Endothelial cell of umbilical vein (primary cell): ENCODE measurements around the gene DPF3. TPM values are rescaled to one million over a fixed set of nuclear protein-coding genes. Genes with fewer than 3 reads are reported as not detected.
A peak's percentile ranks its signal among the peaks of the same experiment; 100 is the strongest.

Experiments
- BruUV-seq: library from RNA; stranded (reverse); fragments of 400-500 nt; replicated peaks from 2 replicates; lab custom pipeline; 2021; lab: Mats Ljungman, UMichigan
- CTCF ChIA-PET: fragments of 300-600, 350-600 bp; sonication (Branson Sonifier 250); formaldehyde crosslinking; loops from one replicate; lab custom pipeline; 2021; ENCODE audit warnings: antibody characterized with exemption, inconsistent platforms; lab: Charles Lee
- POLR2A ChIA-PET: fragments of 300-600, 350-600 bp; sonication (Branson Sonifier 250); formaldehyde crosslinking; loops from one replicate; lab custom pipeline; 2021; ENCODE audit warnings: antibody characterized with exemption, inconsistent platforms; lab: Charles Lee
- DNase-seq: peaks from one replicate; pipeline ENCODE4 v3.0.0-alpha.2; 2011; ENCODE audit warnings: low read depth, low spot score
- FAIRE-seq: peaks from 2 replicates; lab custom pipeline; 2011; peaks lifted over from hg19 to GRCh38; lab: Jason Lieb, UNC
- H2AFZ ChIP-seq: 2 replicates; pipeline ENCODE4 v1.6.0; 2012; ENCODE audit warnings: low read depth, low read length, control low read depth, inconsistent platforms
- H3K27ac ChIP-seq: 2 replicates; pipeline ENCODE4 v1.5.1; 2011; ENCODE audit warnings: low read depth, mild to moderate bottlenecking, control low read depth, low read length, moderate library complexity; ENCODE audit not compliant: insufficient read depth
- H3K27me3 ChIP-seq, 2 experiments: 2 replicates each; pipeline versions ENCODE4 v1.6.0 to v1.6.1; 2011; ENCODE audit warnings: low read length in 2 of 2, mixed read lengths in 1 of 2; ENCODE audit not compliant: control insufficient read depth in 2 of 2, insufficient read depth in 2 of 2
- H3K36me3 ChIP-seq, 2 experiments: 2 replicates in 1 of 2; 3 replicates in 1 of 2; pipeline ENCODE4 v1.5.1; 2011; ENCODE audit warnings: low read length in 2 of 2, mild to moderate bottlenecking in 1 of 2, moderate library complexity in 1 of 2; ENCODE audit not compliant: control insufficient read depth in 2 of 2, insufficient read depth in 2 of 2; ENCODE audit errors: extremely low read depth in 1 of 2
- H3K4me1 ChIP-seq: 3 replicates; pipeline ENCODE4 v1.5.1; 2011; ENCODE audit warnings: mild to moderate bottlenecking, low read length; ENCODE audit not compliant: control insufficient read depth, insufficient read depth; ENCODE audit errors: extremely low read depth
- H3K4me2 ChIP-seq: 2 replicates; pipeline ENCODE4 v1.6.1; 2011; ENCODE audit warnings: low read length, control low read depth, mixed read lengths; ENCODE audit not compliant: insufficient read depth
- H3K4me3 ChIP-seq, 3 experiments: fragments of 200-600 bp in 1 of 3; sonication (generic), shearing (Covaris generic) in 1 of 3; replicated peaks in 1 of 3; 2 replicates each; pipeline ENCODE4 v1.5.1; 2011 to 2016; ENCODE audit warnings: control low read depth in 3 of 3, low read length in 3 of 3, mild to moderate bottlenecking in 2 of 3, inconsistent platforms in 1 of 3, low read depth in 1 of 3, moderate library complexity in 1 of 3; ENCODE audit not compliant: insufficient read depth in 1 of 3
- H3K79me2 ChIP-seq: 2 replicates; pipeline ENCODE4 v1.6.0; 2012; ENCODE audit warnings: low read length, inconsistent platforms; ENCODE audit not compliant: control insufficient read depth, insufficient read depth
- H3K9ac ChIP-seq: replicated peaks from 2 replicates; pipeline ENCODE3; 2011; ENCODE audit warnings: low read length, control low read depth; ENCODE audit not compliant: insufficient read depth; ENCODE audit errors: extremely low read depth
- H3K9me1 ChIP-seq: replicated peaks from 3 replicates; pipeline ENCODE4 v1.6.0; 2011; ENCODE audit warnings: mild to moderate bottlenecking, low read length; ENCODE audit not compliant: control insufficient read depth, insufficient read depth; ENCODE audit errors: extremely low read depth
- H3K9me3 ChIP-seq: replicated peaks from 2 replicates; pipeline ENCODE4 v1.5.1; 2012; ENCODE audit warnings: low read length, inconsistent platforms; ENCODE audit not compliant: control insufficient read depth, insufficient read depth
- H4K20me1 ChIP-seq: replicated peaks from 2 replicates; pipeline ENCODE3; 2011; ENCODE audit warnings: mild to moderate bottlenecking, low read length; ENCODE audit not compliant: control insufficient read depth, insufficient read depth; ENCODE audit errors: extremely low read depth
- EZH2 ChIP-seq: IDR thresholded peaks from 2 replicates; pipeline ENCODE4 v1.6.1; 2012; ENCODE audit warnings: borderline replicate concordance, low read depth, mild to moderate bottlenecking, moderate library complexity, low read length, inconsistent platforms; ENCODE audit not compliant: severe bottlenecking
- GATA2 ChIP-seq: IDR thresholded peaks from 2 replicates; pipeline ENCODE4 v1.7.0; 2011; ENCODE audit warnings: low read depth, mild to moderate bottlenecking, moderate library complexity, mixed read lengths, low read length; ENCODE audit not compliant: insufficient read length, insufficient read depth
- MYC ChIP-seq: IDR thresholded peaks from one replicate; pipeline ENCODE4 v1.6.1; 2011; ENCODE audit warnings: mild to moderate bottlenecking, low read depth, low read length
- POLR2A ChIP-seq: IDR thresholded peaks from 2 replicates; pipeline ENCODE4 v1.6.1; 2012; ENCODE audit warnings: low read depth, mild to moderate bottlenecking, control low read depth, low read length
- POLR2AphosphoS5 ChIP-seq: IDR thresholded peaks from 2 replicates; pipeline ENCODE4 v1.6.1; 2012; ENCODE audit warnings: low read depth, mild to moderate bottlenecking, control low read depth, low read length, moderate library complexity; ENCODE audit not compliant: insufficient read depth
- dilution Hi-C: fragments of 300-500 bp; cut with MboI; formaldehyde crosslinking; loops from one replicate; pipeline ENCODE4 v1.15.0; 2019; ENCODE audit warnings: low sequenced_read_pairs; ENCODE audit not compliant: extremely low pct_ligation_motif_present
- intact Hi-C: fragments of 100-400 bp; cut with micrococcal nuclease; formaldehyde crosslinking; loops from one replicate; pipeline ENCODE4 v1.10.0; 2022
- polyA plus RNA-seq, 4 experiments: library from polyadenylated mRNA; depleted of rRNA in 3 of 4; stranded (reverse) in 3 of 4; unstranded in 1 of 4; fragments of >200 nt; gene quantifications; 2 replicates each; pipeline versions ENCODE4 v1.2.1 to v1.2.3, GENCODE V29; 2011 to 2012; ENCODE audit warnings: missing spikeins in 1 of 4
- total RNA-seq: library from RNA; stranded (reverse); gene quantifications from 2 replicates; pipeline ENCODE4 v1.2.3, GENCODE V29; 2021
- TF ChIP-seq, protein P1 (sequence below), 2 donors: IDR thresholded peaks; 1 replicate in 1 of 2; 2 replicates in 1 of 2; pipeline ENCODE4 v1.5.1; 2011; ENCODE audit warnings: low read length in 2 of 2, mild to moderate bottlenecking in 2 of 2, moderate library complexity in 2 of 2, control low read depth in 1 of 2, inconsistent platforms in 1 of 2, low read depth in 1 of 2; ENCODE audit not compliant: insufficient read depth in 1 of 2; ENCODE audit errors: extremely low read depth in 1 of 2
- TF ChIP-seq, protein P2 (sequence below): IDR thresholded peaks from 2 replicates; pipeline ENCODE4 v1.6.1; 2011; ENCODE audit not compliant: insufficient read depth, insufficient read length

The DPF3 gene
- total and polyA plus RNA-seq, 2 donors (not counting 3 experiments of a cell fraction or from before 2014, with no cell fraction given): 2.4 to 3.5 TPM

GRCh38 chr14:72613231-72613974, 280.5 kb downstream of the DPF3 start:
- no peak overlapping the region for H2AFZ ChIP-seq
- DNase-seq (peak; percentile 54), FAIRE-seq (peak; percentile 92)
- intact Hi-C loops: no loop called here
- H3K9me1 ChIP-seq: no peaks in the 10 kb centered on the region
- dilution Hi-C loops: no loop called here
- no TSS peak for BruUV-seq
- H3K4me1 ChIP-seq: peaks cover 43% of the 10 kb centered on the region
- no peaks in the 10 kb centered on the region for H3K27me3 ChIP-seq
- no peak overlapping the region for H3K4me2 ChIP-seq
- H3K9me3 ChIP-seq: no peaks in the 10 kb centered on the region
- no peak overlapping the region for H3K27ac ChIP-seq
- no peaks in the 10 kb centered on the region for H3K36me3 ChIP-seq
- no peaks in the 10 kb centered on the region for H4K20me1 ChIP-seq
- ChIA-PET POLR2A (no interaction called here), CTCF (interaction anchor here (0.8 to 1.6 kb wide), 2 partner anchors 55 to 291 kb away, joined by 3 to 4 read pairs; no protein-coding TSS in a partner anchor)
- H3K79me2 ChIP-seq: no peaks in the 10 kb centered on the region
- H3K4me3 ChIP-seq: no peak overlapping the region
- TF ChIP-seq, protein P1, sequence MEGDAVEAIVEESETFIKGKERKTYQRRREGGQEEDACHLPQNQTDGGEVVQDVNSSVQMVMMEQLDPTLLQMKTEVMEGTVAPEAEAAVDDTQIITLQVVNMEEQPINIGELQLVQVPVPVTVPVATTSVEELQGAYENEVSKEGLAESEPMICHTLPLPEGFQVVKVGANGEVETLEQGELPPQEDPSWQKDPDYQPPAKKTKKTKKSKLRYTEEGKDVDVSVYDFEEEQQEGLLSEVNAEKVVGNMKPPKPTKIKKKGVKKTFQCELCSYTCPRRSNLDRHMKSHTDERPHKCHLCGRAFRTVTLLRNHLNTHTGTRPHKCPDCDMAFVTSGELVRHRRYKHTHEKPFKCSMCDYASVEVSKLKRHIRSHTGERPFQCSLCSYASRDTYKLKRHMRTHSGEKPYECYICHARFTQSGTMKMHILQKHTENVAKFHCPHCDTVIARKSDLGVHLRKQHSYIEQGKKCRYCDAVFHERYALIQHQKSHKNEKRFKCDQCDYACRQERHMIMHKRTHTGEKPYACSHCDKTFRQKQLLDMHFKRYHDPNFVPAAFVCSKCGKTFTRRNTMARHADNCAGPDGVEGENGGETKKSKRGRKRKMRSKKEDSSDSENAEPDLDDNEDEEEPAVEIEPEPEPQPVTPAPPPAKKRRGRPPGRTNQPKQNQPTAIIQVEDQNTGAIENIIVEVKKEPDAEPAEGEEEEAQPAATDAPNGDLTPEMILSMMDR (IDR thresholded peaks at IDR 0.05; ENCODE audit: extremely low read depth in 1 of 2, insufficient read depth in 1 of 2, low read depth in 1 of 2, low read length in 2 of 2): no peak
- TF ChIP-seq MYC (no peak), GATA2 (no peak), POLR2A (no peak), EZH2 (no peak), POLR2AphosphoS5 (no peak)
- TF ChIP-seq, protein P2, sequence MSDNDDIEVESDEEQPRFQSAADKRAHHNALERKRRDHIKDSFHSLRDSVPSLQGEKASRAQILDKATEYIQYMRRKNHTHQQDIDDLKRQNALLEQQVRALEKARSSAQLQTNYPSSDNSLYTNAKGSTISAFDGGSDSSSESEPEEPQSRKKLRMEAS: no peak
- H3K9ac ChIP-seq: no peak overlapping the region
